Adrenal gland (tissue), 5 donors: ENCODE data around the gene CCR3.

Experiments used
- POLR2A ChIP-seq, 2 donors: fragments of 450-650 bp; IDR thresholded peaks; one replicate each; pipeline ENCODE4 v1.6.1; 2017; ENCODE audit warnings: antibody characterized with exemption in 2 of 2, mild to moderate bottlenecking in 2 of 2, moderate library complexity in 1 of 2
- TF ChIP-seq, protein P1 (sequence below), 6 experiments: fragments of 450-650 bp in 4 of 6; fragments of 200-600 bp in 2 of 6; sonication (generic) in 1 of 6; IDR thresholded peaks; 1 replicate in 5 of 6; 2 replicates in 1 of 6; pipeline versions ENCODE4 v1.5.1 to v1.8.0; 2016 to 2021; ENCODE audit warnings: antibody characterized with exemption in 6 of 6, mild to moderate bottlenecking in 2 of 6, moderate library complexity in 1 of 6
- donor health status: DM: no; HTN: no; CAD: no.

DNA sequence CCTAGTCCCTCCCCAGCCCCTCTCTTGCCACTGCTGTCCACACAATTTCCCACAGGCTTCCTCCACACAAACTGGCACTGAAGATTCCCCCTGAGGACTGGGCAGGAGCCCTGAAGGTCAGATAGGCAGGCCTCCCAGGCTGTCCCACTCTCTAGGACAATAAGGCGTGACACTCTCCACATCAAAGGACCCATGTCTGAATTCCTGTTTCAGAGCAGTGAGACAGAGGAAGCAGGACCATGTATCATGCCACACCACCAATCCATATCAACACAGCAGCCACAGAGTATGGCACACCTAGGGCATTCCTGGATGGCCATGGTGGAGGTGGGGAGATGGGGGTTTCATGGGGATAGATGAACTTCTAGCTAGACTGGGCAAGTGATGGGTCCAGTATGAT, 20.3 kb upstream of the CCR3 start:
- TF ChIP-seq, protein P1, sequence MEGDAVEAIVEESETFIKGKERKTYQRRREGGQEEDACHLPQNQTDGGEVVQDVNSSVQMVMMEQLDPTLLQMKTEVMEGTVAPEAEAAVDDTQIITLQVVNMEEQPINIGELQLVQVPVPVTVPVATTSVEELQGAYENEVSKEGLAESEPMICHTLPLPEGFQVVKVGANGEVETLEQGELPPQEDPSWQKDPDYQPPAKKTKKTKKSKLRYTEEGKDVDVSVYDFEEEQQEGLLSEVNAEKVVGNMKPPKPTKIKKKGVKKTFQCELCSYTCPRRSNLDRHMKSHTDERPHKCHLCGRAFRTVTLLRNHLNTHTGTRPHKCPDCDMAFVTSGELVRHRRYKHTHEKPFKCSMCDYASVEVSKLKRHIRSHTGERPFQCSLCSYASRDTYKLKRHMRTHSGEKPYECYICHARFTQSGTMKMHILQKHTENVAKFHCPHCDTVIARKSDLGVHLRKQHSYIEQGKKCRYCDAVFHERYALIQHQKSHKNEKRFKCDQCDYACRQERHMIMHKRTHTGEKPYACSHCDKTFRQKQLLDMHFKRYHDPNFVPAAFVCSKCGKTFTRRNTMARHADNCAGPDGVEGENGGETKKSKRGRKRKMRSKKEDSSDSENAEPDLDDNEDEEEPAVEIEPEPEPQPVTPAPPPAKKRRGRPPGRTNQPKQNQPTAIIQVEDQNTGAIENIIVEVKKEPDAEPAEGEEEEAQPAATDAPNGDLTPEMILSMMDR (IDR thresholded peaks at IDR 0.05), result no peak
- no peak for TF ChIP-seq POLR2A (IDR thresholded peaks at IDR 0.05)
